ENCODE measurements around the gene GC.
"Not testable (repeated sequence)": the region's sequence is repeated elsewhere in the genome, so short reads cannot be mapped to it uniquely, and the experiment has no call there.

The GC gene

GRCh38 chr4:71765350-71765749, 18.5 kb downstream of the GC start:
- DNase-seq = no peak

DNA sequence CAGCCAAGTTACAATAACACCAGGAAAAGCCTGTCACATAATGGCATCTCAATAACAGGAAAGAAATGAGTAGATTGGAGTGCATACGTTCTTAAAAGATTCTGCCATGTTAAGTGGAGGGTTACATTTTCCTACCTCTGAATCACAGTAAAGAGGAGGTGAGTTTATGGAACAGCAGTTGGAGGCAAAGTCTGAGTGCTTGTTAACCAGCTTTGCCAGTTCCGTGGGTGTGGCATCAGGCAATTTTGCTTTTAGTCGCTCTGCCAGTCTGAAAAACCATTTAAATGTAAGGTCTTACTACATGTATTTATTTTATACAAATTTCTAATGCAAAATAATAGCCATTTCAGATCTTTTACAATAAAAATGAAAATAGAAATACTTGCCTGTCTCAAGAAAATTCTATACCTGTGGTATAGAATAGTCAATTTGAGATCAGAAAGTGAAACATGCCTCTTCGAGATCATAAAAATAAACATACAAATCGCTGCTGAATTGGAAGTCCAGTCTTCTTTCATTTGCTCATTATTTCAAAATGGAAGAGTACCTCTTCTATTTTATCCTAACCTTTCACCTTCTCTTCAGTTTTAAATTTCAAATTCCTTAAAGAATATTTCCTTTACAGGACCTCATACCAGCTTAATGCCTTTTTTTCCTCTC, 31.4 kb downstream of the GC start:
- no peak for DNase-seq

DNA sequence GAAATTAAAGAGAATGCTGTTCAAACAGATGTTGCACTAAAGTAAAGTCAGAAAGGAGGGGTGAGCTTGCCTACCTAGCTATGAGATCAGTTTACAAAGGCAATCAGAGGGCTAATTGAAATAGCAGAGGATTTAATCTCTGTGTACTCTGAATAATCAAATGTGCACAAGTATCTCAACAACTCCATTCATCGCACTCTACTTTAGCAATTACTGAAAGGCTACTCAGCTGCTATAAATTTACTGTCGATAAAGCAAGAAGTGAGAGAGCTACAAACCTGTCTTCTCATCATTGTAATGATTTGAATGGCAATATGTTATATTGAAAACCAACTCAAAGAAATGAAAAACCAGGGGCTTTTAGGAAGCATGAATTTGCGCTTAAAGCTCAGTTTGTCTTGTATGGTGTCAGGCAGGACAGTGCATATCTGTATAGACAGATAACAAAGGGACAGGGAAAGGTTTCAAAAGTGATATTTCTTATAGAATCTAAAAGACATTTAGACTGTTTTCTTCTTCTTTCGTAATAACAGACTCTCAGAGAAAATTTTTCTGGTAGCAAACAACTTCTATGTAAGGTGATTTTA, 34.8 kb downstream of the GC start:
- DNase-seq = no peak

- no peak for DNase-seq
These were observed 37.5 kb downstream of the GC start for GRCh38 chr4:71746379-71746778.

GRCh38 chr4:71738782-71739181, 45.1 kb downstream of the GC start:
- not testable (repeated sequence) for DNase-seq

DNA sequence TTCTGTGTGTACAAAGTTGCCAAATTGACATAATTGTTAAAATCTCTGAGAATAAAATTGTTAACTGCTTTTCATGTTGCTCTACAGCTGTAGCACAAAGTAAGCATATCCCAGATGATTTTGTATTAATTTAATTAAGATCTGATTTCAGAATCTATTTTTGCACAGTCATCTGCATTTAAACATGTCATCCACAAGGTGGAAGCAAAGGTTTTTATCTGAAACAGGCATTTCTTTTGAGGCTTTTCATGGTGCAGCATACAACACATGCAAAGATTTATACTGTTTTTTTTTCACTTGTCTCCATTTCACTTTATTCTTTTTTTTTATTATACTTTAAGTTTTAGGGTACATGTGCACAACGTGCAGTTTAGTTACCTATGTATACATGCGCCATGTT, 51.2 kb downstream of the GC start:
- DNase-seq = no peak

DNA sequence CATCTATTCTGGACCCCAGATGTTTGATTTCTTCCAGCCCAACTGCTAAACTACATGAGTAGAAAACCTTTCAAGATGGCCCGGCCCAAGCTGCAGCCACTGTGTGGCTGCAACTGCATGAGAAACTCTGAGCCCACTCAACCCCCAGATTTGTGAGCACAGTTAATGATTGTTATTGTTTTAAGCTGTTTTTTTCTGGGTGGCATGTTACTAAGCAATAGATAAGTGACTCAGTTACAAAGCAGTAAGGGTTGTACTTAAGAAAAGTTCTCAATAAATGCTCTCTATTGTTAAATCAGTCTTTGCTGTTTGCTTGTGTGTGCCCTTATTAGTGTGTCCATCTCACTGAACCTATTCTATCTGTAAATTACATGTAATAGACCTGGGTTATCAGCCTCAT, 51.8 kb downstream of the GC start:
- no peak for DNase-seq

DNA sequence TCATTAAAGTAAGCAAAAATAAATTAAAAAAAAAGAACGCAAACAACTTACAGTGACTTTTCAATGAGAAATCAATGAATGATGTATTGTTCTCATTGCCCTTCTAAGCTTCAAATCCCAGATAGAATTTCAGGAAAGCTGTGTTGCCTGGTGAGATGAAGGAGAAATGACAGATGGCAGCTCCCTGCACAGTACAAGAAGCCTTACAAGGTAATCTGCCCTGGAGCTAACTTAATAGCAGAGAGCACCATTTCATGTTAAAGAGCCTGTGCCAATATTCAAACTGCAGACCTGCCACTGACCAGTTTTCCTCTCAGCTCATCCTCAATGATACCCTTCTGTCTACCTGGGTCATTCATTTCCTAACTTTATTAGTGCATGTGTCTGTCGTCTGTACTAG, 54.0 kb downstream of the GC start:
- no peak for DNase-seq

DNA sequence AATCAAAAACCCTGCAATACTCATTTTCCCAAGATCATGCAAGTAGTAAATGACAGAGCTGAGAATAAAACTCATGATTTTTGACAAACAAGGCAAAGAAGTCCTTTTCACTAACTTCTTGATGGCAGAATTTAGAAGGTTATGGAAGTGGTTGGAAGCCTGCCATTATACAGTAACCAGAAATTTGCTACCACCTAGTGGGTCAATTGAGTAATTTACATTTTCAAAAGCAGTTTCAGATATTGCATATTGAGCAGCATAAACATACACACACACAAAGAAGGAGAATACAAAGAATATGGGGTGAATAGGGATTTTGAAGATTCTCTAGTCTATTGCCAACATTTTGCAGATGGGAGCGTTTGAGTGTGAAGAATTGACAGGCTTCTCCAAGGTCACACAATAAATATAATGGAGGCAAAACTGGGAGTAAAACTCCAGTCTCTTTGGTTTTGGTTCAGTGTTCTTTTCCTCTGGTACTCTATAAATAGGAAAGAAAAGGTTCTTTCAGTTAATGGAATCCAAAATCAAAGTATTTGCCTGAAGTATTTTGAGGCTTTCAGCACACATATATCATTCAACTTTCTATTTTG, 70.2 kb downstream of the GC start:
- DNase-seq = no peak

GRCh38 chr4:71711985-71712348, 71.9 kb downstream of the GC start:
- DNase-seq = no peak

GRCh38 chr4:71711044-71711984, 72.6 kb downstream of the GC start:
- DNase-seq = no peak

- DNase-seq = no peak
These were observed 73.9 kb downstream of the GC start for GRCh38 chr4:71709961-71710360.

DNA sequence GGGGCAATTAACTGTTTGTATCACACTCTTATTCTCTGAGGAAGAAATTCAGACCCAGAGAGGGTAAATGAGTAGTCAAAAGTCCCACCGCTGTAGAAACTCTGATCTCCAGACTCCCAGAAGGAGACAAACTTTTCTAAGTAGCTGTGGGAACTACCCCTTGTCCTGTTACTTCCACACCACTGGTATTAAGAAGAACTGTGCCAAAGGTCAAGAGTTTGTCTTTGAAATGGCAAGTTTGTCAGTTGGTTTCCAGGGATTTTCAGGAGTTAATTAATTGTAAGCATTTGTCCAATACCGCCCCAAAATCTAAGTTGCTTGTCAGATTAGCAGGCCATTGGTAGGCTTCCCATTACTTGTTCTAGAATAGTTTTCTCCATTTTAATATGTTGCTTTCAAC, 85.7 kb downstream of the GC start:
- no peak for DNase-seq

DNA sequence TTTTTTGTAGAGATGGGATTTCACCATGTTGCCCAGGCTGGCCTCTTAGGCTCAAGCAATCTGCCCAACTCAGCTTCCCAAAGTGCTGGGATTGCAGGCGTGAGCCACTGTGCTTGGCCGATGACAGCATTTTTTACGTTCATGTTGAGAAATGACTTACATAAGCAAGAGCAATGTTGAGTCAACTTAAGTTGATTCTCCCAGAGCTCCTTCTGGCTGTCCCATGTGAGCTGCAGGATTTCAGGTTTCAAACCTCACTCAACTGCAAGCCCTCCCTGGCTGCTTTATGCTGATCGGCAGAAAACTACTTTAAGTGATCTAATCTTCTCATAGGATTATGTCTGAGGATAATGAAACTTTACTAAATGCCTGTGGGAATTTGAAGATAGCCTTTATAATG, 86.8 kb downstream of the GC start:
- no peak for DNase-seq

DNA sequence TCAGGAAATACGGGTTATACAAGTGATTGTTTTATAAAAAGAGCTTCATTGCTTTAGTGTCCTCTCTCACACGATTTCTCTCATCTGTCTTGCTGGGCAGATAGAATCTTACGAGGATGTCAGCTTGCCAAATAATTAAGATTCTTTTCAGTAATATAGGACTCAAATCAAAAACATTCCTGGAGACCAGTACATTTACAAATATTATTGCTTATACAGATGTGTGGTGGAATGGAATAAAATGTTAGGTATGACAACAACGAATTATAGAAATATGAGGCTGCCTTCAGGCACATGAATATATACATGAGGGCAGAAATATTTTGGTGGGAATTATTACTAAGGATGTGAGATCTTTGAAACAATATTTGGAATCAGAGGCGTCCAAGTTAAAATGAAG, 88.9 kb downstream of the GC start:
- DNase-seq = no peak

- no peak for DNase-seq
These were observed 90.9 kb downstream of the GC start for GRCh38 chr4:71692963-71693362.

- DNase-seq = no peak
These were observed 91.7 kb downstream of the GC start for GRCh38 chr4:71692198-71692597.
